Fibroblast of lung (primary cell): ENCODE data around the gene PI4KB.

ENCODE experiments used
- EZH2 ChIP-seq: IDR thresholded peaks from 2 replicates; pipeline ENCODE4 v1.5.1; 2012; ENCODE audit warnings: low read length, control low read depth, mild to moderate bottlenecking; ENCODE audit errors: missing control alignments
- TF ChIP-seq, protein P1 (sequence below), 2 donors: IDR thresholded peaks in 1 of 2; conservative IDR thresholded peaks in 1 of 2; 1 replicate in 1 of 2; 2 replicates in 1 of 2; pipeline ENCODE4 v1.5.1; 2011 to 2012; ENCODE audit warnings: low read length in 2 of 2, control low read depth in 1 of 2, inconsistent platforms in 1 of 2, low read depth in 1 of 2, mild to moderate bottlenecking in 1 of 2

GRCh38 chr1:151344291-151344690 lies 17.1 kb upstream of the PI4KB start:
- TF ChIP-seq, protein P1, sequence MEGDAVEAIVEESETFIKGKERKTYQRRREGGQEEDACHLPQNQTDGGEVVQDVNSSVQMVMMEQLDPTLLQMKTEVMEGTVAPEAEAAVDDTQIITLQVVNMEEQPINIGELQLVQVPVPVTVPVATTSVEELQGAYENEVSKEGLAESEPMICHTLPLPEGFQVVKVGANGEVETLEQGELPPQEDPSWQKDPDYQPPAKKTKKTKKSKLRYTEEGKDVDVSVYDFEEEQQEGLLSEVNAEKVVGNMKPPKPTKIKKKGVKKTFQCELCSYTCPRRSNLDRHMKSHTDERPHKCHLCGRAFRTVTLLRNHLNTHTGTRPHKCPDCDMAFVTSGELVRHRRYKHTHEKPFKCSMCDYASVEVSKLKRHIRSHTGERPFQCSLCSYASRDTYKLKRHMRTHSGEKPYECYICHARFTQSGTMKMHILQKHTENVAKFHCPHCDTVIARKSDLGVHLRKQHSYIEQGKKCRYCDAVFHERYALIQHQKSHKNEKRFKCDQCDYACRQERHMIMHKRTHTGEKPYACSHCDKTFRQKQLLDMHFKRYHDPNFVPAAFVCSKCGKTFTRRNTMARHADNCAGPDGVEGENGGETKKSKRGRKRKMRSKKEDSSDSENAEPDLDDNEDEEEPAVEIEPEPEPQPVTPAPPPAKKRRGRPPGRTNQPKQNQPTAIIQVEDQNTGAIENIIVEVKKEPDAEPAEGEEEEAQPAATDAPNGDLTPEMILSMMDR (conservative IDR thresholded peaks at IDR 0.05 in 1 of 2, IDR thresholded peaks at IDR 0.05 in 1 of 2; ENCODE audit: low read depth in 1 of 2, low read length in 2 of 2) = no peak
- TF ChIP-seq EZH2 = no peak
